ENCODE data around the gene SYNPR.

DNA sequence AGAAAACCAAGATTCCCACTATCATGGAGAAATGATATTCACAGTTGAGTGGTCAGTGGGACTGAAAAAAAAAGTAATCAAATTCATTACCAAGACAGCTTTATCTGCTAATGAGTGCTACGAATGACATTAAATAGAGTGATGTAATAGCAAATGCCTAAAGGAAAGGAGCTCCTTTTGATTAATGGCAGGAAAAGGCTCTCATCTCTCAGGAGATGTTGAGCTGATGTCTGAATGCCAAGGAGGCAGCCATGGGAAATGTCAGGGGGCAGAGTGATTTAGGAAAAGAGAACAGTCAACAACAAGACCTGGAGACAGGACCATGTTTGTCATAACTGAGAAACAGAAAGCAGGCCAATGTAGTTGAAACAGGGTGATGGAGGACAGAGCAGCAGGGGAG is 277.7 kb downstream of the SYNPR start:
- TF ChIP-seq CTCF (conservative IDR thresholded peaks at IDR 0.05 in 1 of 2, IDR thresholded peaks at IDR 0.05 in 1 of 2; ENCODE audit: extremely low read depth in 1 of 2, insufficient read depth in 1 of 2, low read depth in 1 of 2, low read length in 2 of 2): no peak
- TF ChIP-seq EZH2 (IDR thresholded peaks at IDR 0.05; ENCODE audit: borderline replicate concordance, low read length): no peak

Measured in mammary epithelial cell (primary cell).